GM21619 (cell line): Measurements from ENCODE around the gene CD46.

Experiments used
- ATAC-seq: cut with Tn5 transposase; IDR thresholded peaks from one replicate; pipeline ENCODE4 v1.9.1; 2021; ENCODE audit not compliant: unreplicated experiment

CD46 gene

GRCh38 chr1:207793327-207793726 lies 41.5 kb downstream of the CD46 start:
- no peak for ATAC-seq

- no peak for ATAC-seq
Observed at GRCh38 chr1:207794861-207795260, 43.0 kb downstream of the CD46 start.

- peak; percentile 74 for ATAC-seq
Observed at GRCh38 chr1:207797229-207797973, 45.5 kb downstream of the CD46 start.

GRCh38 chr1:207798847-207799246 lies 47.0 kb downstream of the CD46 start:
- ATAC-seq: no peak

GRCh38 chr1:207799989-207800648 lies 48.3 kb downstream of the CD46 start:
- ATAC-seq: no peak

- no peak for ATAC-seq
Observed at GRCh38 chr1:207801819-207802218, 50.0 kb downstream of the CD46 start.

- ATAC-seq: no peak
Observed at GRCh38 chr1:207803678-207804077, 51.8 kb downstream of the CD46 start.

- ATAC-seq: no peak
Observed at GRCh38 chr1:207804721-207805468, 53.0 kb downstream of the CD46 start.

GRCh38 chr1:207805841-207806421 lies 54.1 kb downstream of the CD46 start:
- no peak for ATAC-seq

- ATAC-seq: no peak
Observed at GRCh38 chr1:207806531-207807325, 54.9 kb downstream of the CD46 start.

- ATAC-seq: no peak
Observed at GRCh38 chr1:207807326-207807689, 55.5 kb downstream of the CD46 start.

GRCh38 chr1:207807690-207808321 lies 56.0 kb downstream of the CD46 start:
- ATAC-seq: no peak

GRCh38 chr1:207808322-207808705 lies 56.5 kb downstream of the CD46 start:
- ATAC-seq: no peak

GRCh38 chr1:207808911-207809555 lies 57.2 kb downstream of the CD46 start:
- no peak for ATAC-seq

GRCh38 chr1:207810173-207810572 lies 58.3 kb downstream of the CD46 start:
- ATAC-seq: no peak

GRCh38 chr1:207810606-207811295 lies 58.9 kb downstream of the CD46 start:
- no peak for ATAC-seq

GRCh38 chr1:207811319-207811718 lies 59.5 kb downstream of the CD46 start:
- ATAC-seq: no peak

- ATAC-seq: no peak
Observed at GRCh38 chr1:207811920-207812720, 60.3 kb downstream of the CD46 start.
